Measurements from ENCODE around the gene GNB1.
A peak's percentile ranks its signal among the peaks of the same experiment; 100 is the strongest.

Gene GNB1

DNA sequence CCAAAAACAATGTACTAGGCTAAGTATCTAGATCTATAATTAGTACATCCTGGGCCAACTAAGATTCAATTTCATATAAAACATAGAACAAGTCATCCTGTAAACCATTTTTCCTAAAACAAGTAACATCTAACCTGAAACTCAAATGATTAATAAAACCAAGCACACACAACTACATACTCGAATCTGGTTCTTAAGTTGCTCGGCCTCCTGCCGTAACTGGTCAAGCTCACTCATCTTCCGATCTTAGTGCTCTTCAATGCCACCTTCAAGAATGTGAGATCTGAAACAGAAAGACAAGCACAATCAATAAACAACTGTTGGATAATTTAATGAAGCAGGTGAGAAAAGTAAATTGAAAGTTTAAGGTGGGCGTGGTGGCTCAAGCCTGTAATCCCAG is 65.7 kb downstream of the GNB1 start:
- DNase-seq: no peak

DNA sequence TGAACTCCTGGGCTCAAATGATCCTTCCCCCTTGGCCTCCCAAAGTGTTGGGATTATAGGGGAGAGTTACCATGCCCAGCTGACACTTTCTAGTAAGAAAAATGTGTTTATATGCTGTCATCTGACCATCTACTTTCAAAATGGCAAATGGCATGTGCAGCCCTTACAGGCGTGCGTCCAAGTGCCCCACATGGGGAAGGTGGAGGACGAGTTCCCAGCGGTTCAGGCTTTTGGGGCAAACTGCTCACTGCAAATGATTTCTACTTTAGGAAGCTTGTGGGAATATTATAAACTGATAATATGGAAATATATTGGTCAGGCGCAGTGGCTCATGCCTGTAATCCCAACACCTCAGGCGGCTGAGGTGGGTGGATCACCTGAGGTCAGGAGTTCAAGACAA is 71.1 kb downstream of the GNB1 start:
- no peak for DNase-seq

- no peak for DNase-seq
Observed at GRCh38 chr1:1817221-1817620, 73.7 kb downstream of the GNB1 start.

- DNase-seq: no peak
Observed at GRCh38 chr1:1815606-1816281, 75.1 kb downstream of the GNB1 start.

- DNase-seq: no peak
Observed at GRCh38 chr1:1809489-1809888, 81.4 kb downstream of the GNB1 start.

DNA sequence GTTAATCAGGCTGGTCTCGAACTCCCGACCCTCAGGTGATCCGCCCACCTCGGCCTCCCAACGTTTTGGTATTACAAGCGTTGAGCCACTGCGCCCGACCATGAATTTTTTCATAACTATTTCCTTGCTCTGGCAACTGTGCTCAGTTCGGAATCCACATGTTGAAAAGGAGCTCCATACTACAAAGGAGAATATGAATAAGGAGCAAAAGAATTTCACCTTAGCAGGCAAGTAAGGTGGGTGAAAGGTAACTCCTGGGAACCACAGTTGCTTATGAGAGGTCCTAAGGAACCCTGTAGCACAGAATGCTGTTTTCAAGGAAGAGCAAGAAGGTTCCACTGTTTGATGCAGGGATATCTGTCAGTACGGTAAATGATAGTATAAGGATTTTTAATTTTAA is 82.7 kb downstream of the GNB1 start:
- no peak for DNase-seq

DNA sequence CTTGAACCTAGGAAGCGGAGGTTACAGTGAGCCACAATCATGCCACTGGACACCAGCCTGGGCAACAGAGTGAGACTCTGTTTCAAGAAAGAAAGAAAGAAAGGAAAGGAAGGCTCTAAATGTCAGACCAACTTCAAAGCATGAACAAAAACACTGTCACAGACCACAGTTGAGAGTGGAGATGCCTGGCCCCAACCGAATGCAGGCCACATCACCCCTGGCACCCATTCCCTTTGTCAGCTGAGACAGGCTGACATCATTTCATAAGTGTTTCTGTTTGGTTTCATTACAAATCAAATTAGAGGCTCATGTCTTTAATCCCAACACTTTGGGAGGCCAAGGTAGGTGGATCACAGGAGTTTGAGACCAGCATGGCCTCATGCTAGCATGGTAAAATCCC is 84.0 kb downstream of the GNB1 start:
- no peak for DNase-seq

DNA sequence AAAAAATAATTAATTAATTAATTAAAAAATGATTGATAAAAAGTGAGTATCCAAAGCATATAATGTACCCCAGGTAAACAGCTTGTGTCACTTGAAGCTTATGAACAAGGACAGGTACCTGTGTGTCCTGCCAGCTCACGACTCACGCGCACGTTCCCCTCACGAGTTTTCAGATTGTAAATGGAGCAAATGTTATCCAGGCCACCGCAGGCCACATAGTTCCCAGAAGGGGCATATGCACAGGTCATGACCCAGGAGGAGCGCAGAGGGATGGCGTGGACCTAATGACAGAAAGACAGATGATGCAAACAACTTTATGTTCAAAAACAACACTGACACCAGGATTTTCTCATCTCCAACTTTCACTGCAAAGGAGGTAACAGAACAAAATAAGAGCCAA is 86.6 kb downstream of the GNB1 start:
- DNase-seq: no peak

GRCh38 chr1:1802871-1803270 is 88.0 kb downstream of the GNB1 start:
- DNase-seq: no peak

- DNase-seq: no peak
Observed at GRCh38 chr1:1799716-1800115, 91.2 kb downstream of the GNB1 start.

- no peak for DNase-seq
Observed at GRCh38 chr1:1797731-1798341, 93.1 kb downstream of the GNB1 start.

DNA sequence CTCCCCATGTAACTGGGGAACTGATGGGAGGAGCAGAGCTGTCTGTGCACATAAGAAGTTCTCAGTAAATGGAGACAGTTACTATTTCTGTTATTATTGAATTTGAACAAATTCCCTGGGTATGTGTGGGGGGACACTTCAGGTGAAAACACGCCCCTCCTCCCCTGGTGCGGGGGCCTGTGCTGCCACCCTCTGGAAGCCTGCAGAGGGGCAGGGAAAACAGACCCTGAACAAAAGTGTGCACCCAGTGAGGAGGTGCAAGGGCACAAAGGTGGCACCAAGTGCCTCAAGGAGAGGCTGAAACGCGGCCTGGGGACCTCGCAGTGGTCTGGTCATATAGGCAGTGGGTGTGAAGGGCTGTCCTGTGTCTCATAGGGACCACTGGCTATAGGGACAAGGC is 94.4 kb downstream of the GNB1 start:
- DNase-seq: no peak

DNA sequence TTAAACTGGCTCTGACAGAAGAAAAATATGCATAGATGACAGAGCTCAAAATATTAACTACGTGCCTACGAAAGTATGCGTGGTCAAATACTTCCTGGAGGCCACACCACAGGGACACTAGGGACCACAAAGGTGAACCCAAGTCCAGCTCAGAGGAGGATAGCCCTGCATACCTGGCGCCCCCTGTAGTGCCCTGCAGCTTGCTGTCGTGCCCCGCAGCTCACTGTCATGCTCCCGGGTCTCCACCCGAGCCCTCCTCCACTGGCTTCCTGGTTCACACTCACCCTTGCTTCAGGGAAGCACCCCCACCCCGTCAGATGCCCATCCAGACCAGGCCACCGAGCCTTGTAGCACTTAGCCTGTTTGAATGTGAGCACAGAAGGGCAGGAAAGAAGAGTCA is 95.9 kb downstream of the GNB1 start:
- no peak for DNase-seq

DNA sequence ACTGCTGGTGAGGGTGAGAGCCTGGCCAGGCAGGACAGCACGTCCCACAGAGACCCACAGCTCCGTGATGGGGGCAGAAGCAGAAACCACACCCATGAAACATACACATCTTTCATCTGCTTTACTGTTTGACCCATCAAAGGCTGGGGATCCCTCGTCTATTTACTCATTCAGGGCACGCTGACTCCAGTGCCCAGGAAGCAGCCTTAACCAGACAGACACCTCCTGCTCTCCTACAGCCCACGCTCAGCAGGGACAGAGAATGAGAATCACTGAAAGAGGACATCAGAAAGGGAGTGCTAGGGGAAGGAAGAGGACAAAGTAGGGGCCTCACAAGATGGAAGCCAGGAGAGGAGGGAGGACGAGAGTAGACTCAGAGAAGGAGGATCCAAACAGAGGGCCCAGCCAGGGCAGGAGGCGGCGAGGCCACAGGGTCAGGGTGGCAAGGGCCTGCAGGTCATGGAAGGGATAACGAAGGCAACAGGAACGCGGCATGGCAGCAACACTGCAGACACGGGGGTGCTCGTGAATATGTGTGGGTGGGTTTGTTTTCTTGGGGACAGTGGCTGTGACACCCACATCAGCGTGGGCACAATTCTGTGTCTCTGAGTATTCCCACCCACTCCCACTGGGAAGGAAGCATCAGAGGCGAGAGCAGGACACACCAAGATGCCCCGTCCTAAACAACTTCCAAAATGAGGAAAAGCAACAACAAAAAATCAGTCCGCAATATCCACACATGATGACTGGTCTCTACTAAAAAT is 97.2 kb downstream of the GNB1 start:
- no peak for DNase-seq

DNA sequence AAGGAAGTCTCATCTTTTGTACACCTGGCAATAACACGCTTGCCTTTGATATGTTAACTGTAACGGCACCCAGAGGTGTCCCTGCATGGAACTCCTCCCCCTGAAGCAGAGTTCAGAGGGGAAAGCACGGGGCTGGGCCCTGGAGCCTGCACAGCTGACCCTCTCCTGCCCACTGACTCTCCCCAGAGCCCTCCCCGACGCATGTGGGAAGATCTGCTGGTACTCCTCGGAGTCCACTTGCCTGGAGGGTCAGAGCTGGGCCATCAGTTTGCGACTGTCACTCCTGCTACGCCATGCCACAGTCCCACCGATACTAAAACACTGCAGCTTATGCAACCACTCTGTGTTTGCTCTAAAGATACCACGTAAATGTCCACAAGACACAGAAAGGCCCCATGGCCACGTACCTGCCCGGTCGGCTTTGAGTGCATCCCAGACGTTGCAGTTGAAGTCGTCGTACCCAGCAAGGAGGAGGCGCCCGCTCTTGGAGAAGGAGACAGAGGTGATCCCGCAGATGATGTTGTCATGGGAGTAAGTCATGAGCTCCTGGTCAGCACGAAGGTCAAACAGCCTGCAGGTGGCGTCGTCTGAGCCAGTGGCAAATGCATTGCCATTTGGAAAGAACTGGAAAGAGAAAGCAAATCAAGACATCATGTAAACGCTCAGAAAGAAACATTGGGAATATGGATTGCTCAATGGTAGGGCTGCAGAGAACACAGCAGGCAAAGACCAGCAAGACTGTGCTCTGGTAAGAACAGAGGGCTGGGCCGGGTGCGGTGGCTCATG is 102.0 kb downstream of the GNB1 start:
- DNase-seq: no peak

DNA sequence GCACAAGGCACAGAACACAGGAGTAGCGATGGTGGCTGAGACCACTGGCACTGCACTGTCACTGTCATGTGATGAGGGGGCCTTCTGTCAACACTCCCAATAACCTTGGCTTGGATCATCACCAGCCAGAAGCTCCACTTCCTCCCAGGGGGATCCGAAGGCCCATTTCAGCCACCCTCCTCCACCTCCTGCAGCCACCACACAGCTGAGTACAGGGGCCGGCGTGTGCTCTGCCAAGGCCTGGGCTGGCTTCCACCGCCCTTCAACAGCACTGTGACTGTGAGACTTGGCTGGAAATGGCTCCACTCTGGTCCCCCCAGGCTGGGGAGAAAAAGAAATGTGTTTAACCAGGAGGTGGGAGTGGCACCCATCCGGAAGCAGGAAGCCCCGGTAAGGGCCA is 102.8 kb downstream of the GNB1 start:
- DNase-seq: no peak

DNA sequence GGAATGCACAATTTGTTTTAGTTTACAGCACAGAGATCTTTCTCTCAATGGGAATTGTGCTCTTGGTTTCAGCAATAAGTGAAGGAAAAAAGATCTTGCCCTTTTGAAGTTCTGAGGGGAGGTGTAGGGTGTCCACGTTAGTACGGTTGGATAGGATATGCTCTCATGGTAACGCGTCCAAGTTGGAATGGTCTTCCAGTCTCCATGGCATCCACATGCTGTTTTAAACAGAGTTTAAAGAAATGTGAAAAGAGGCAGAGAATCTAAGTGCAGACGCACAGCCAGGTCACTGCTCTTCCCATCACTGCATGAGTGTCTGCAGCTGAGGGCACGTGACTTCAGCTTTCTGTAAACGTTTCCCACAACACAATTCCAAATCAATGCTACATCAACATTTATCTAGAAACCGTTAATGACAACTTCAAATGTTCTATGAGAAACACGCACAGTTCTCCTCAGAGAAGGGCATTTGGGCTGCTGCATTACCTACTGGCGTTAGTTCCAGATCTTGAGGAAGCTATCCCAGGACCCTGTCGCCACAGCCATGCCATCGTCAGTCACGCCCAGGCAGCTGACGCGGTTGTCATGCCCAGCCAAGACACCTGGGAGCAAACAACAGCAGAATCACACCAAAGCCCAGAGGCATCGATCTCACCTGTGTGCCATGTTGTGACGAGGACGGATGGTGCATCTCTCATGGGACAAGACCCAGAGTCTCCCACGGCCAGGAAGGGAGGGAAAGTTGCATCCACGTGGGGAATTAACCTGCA is 103.9 kb downstream of the GNB1 start:
- DNase-seq: no peak

GRCh38 chr1:1785666-1786065 is 105.2 kb downstream of the GNB1 start:
- DNase-seq: no peak

GRCh38 chr1:1784933-1785332 is 106.0 kb downstream of the GNB1 start:
- no peak for DNase-seq

DNA sequence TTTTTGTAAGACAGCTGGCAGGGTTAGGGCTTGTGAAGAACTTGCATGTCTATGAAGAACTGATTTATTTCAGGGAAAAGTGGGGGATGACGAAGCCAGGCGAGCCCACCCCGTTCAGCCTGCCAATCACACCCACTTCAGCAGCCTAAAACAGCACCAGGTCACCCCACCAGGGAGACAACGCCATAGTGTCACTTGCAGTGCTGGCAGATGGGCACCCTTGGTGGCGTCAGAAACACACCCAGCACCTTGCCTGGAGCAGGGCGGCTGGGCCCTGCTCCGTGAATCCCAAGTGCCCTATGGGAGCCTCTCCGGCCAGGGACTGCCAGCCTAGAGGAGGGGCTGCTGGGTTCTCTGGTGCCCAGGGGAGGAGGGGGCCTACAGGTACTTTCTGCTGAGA is 107.6 kb downstream of the GNB1 start:
- DNase-seq: no peak

GRCh38 chr1:1782399-1783221 is 108.3 kb downstream of the GNB1 start:
- DNase-seq: peak in 2 of 5 experiments; percentile 20 to 35

DNA sequence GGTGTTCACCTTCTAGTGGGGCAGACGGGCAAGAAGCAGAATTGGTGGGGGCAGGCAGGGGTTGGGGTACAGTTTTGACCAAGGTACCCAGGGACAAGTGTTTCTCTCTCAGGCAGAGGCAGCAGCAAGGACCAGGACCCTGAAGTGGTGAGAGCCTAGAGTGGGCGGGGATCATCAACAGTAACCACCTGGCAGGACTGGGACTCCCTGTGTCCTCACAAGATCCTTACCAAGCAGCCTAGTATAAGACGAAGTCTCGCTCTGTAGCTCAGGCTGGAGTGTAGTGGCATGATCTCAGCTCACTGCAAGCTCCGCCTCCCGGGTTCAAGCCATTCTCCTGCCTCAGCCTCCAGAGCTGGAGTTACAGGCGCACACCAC is 109.4 kb downstream of the GNB1 start:
- DNase-seq: no peak
